OCI-M1 (cell line): ENCODE results near the gene BTG2.
A peak's percentile ranks its signal among the peaks of the same experiment; 100 is the strongest.

ENCODE experiments used
- DNase-seq: peaks from one replicate; lab custom pipeline; 2025; lab: John Stamatoyannopoulos, UW

The BTG2 gene

GRCh38 chr1:203276916-203277545 lies 28.3 kb upstream of the BTG2 start:
- no peak for DNase-seq

- no peak for DNase-seq
Measured at GRCh38 chr1:203278082-203278884, 27.0 kb upstream of the BTG2 start.

- no peak for DNase-seq
Measured at GRCh38 chr1:203278885-203279406, 26.4 kb upstream of the BTG2 start.

DNA sequence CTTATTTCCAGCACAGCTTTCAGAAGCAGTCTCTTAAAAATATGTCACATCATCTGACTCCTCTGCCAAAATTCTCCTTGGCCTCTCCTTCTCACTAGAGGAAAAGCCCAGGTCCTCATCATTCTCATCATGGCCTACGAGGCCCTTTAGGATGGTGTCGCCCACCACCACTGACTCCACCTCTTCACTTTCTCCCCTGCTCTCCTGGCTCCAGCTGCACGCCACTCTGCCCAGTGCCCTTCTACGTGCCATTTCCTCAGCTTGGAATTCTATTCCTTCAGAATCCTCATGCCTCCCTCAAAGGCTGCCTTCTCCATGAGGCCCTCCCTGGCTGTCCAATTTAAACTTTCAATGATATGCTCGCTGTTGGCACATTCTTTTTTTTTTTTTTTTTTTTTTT lies 25.3 kb upstream of the BTG2 start:
- DNase-seq = no peak

DNA sequence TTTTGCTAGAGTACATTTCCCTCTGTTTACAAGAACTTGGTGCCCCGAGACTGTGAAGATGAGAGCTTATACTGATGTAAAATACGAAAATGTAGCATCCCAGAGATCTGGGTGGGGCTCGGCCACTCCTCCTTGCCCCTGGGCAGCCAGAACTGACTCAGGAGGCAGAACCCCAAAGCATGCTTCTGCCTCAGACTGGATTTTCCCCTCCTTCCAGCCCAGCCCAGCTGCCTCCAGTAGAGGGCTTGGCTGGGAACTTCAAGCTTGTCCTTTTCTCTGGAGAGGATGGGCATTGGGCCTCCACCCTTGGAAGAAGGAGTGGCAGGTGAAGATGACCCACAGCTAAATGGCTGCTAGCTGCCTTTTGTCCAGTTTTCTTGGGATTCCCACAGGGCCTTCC lies 24.3 kb upstream of the BTG2 start:
- no peak for DNase-seq

- no peak for DNase-seq
Measured at GRCh38 chr1:203281851-203282661, 23.3 kb upstream of the BTG2 start.

DNA sequence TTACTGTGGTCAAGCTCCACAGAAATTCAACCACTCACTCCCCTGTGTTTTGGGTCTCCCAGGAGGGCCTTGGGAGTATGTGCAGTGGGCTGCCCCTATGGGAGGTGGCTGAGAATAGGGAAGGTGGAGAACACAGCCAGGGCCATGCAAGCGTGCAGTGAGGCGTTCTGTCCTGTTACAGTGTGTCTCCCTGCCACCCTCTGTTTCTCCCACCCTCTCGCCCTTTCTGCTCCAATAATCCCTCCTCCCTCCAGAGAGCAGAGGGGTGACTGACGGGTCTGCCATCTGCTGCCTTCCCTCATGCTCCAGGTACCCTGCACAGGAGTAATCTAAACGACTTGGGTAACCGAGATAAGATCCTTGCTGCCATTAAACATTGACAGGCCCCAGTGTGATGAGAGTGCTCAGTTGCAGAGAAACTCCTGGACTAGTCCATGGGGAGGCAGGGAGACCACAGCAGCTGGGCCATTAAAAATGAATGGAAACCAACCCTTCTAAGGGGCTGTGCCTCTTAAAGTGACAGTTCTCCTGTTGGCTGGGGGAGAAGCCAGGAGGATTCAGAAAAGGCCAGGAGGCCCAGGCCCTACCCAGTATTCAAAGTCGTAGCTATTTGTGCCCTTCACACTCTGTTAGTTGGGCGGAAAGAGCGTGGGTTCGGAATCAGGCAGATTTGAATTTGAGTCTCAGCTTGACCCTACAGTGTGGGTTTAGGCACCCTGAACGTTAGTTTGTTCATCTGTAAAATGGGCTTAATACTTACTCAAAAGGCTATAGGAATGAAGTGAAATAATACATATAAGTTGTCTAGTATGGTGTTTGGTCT lies 22.4 kb upstream of the BTG2 start:
- no peak for DNase-seq

DNA sequence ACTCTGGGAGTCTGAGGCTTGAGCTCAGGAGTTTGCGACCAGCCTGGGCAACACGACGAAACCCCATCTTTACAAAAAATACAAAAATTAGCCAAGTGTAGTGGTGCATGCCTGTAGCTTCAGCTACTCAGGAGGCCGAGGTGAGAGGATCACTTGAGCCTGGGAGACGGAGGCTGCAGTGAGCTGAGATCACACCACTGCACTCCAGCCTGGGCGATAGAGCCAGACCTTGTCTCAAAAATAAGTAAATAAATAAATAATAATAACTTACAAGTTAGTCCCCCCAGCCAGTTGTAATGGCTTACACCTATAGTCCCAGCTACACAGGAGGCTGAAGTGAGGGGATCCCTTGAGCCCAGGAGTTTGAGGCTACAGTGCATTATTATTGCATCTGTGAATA lies 21.7 kb upstream of the BTG2 start:
- DNase-seq = no peak

DNA sequence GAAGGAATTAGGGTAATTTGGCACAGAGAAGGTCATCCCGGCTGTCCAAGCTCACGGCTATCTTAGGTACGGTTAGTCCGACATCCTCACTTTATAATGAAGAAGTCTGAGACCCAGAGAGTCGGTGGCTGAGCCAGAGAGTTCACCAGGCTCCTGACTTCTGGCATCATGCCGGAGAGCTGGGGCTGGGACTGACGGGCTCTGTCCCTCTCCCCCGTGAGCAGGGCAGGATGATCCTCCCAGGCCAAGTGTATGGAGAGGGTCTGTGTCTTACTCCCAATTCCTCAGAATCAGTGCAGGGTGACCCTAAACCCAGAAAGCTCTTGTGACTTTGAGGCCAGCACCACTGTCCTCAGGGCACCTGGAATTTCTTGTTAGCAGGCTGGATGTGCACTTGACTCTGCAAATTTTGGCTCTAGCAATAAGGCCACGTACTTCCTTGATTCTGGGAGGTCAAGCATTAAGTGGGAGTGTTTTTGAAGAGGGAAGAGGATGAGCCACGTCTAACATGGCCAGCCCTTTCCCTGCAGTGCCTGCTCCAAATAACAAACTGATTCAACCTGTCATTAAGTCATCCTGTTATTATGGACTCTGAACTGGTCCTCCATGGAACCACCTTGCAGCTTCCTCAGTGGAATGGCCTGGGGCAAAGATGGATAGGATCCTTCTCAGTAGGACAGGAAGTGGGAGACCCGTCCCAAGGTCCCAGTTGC lies 20.8 kb upstream of the BTG2 start:
- no peak for DNase-seq

DNA sequence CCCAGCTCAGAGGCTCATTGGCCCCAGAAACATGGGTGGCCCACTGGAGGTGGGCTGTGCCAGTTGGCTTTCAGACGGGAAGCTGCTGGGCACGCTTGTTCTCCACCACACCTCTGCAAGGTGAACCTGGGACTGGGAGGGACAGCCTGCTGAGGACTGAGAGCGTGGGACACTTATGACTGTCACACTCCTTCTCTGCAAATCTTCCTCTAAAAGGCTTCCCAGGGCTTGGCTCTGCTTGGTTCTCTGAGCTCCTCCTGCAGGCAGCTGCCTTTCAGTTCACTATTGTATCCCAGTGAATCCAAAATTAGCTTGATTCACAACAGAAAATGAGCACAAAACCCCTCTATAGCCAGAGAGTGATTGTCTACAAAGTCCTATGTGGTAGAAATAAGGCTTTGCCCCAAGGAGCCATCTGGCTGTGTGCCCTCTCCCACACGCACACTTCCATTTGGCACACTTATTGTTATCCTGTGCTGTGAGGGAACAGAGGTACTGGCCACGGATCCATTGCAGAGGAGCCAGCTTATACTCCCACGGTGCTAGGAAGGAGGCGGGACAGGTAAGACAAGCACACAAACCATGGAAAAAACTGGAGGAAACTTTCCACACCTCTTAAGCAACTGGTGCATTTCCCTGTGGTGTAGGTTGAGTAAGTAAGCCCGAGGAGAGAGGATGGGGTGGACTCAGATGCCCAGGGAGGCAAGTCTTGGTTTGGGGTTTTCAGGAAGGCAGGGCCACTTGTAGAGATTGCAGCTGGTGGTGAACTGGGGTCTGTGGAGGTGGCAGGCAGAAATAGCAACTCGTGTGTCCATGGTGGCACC lies 18.9 kb upstream of the BTG2 start:
- DNase-seq = no peak

DNA sequence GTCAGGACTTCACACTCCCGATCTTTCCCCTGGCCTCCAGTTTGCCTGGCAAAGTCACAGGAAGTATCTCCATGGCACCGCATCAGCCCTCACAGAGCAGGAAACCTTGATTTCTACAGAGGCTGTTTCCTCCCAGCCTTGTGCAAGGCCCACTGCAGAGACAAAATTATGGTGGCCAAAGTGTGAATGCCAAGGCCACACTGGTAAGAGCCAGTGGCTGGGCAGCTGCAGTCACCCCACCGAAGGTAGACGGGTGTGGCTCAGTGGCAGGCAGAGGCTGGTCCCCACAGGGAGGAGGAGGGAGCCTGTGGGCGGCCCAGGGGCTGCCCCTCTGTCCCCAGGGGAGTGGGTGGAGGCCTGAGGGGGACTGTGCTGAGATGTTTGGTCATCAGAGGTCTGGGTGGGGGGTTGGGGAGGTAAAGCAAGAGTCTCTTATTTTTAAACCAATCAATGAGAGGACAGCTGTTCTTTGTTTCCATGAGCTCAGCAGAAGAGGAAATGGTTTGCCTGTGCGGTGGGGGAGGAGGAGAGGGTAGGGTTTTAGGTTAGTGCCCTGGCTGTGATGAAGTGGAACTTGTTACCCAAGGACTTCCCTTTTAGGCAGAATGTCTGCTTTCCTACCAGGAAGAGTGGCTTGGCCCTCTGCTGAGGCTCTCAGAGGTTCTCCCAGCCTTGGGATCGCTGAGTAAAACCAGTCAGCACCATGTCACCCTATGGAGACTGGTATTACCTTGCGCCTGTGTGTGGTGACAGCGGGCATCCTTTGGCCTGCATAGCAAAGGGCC lies 18.0 kb upstream of the BTG2 start:
- DNase-seq = peak; percentile 96

DNA sequence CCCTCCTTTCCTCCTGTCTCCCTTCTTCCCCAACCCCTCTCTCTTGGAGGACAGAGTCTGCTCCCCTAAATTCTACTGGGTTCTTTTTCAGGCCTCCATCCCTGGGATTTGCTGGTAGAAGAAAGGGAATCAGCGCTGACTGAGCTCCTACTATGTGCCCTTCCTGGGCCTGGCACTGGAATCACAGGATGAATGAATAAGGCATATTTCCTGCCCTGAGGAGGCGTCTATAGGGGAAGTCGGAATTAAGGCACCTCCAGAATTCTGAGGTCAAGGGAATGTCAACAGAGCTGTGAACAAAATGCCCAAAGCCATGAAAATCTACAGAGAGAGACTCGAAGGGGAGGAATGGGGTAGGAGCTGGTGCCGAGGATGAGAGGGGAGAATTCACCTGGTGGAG lies 17.4 kb upstream of the BTG2 start:
- DNase-seq = no peak

GRCh38 chr1:203288400-203288799 lies 16.9 kb upstream of the BTG2 start:
- no peak for DNase-seq

DNA sequence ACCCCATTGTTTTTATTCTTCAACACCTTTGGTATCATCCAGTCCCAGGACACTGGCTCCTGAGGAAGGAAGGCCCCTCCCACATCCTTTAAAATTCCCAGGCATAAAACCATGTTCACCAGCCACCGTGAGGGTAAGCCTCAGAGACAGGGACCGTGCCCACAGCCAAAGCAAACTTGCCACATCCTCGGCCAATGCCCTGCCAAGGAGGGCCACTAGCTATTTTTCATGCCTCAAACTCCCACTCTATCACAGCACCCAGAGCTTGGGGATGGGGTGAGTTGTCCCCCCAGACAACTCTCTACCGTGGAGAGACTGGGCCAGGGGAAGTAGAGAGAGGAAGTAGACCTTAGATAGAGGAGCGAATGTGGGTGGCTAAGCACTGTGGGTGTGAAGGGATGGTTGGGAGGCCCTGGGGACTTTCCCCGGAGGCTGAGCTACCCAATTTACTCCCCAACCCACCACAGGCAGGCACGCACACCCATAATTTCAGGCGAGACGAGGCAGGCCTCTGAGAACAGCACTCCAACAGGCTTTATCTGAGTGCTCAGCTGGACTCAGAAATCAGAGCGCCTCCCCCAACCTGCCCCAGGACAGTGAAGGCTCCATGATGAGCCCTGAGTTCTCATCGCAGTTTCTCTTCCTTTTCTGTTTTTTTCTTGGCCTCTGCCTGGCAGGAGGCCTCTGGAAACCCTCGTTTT lies 15.9 kb upstream of the BTG2 start:
- peak; percentile 90 for DNase-seq

DNA sequence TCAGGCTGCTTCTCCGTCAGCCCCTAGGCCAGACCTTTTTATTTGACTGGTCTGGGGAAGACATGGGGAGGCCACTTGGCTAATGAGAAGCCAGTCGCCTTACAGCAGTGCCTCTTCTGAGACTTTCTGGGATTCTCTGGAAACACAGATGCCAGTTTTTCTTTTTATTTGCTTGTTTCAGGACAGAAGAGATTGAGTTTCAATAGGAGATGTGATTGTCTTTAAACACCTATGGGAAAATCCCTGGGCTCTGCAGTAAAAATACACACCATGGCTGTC lies 15.4 kb upstream of the BTG2 start:
- DNase-seq = no peak

DNA sequence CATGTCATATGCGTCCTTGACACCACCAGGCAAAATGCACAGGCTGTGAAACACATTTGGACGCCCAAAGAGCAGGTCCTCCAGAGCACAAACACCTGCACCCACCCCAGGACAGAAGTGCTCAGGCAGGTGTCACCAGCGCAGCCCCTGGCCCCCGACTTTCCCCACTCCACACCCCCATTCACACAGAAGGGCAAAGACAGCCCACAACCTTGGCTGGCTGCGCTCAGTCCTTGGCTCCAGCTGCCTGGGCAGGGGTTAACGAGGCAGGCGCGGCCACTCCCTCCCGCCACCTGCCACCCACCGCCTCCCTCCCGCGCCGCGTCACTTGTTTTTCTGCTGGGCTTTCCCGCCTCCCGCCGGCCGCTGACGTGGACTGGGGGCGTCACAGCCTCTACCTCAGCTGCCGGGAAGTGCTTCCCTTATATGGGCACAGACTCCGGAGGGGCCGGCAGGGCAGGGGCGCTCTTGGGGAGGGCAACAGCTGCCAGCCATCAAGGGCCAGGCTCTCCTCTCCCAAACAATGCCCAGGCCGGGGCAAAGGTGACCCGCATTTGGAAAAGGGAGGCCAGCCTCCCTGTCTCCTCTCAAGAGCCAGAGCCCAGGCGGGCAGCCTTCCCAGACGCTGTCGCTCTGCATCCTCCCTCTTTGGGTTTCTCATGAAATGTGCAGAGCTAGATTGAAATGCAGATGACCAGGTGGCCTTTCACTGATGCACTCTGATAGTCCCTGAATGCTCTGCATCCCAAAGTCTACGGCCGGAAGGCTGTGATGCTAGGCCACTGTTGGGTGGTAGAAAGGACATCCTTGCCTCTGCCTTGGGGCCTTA lies 14.8 kb upstream of the BTG2 start:
- no peak for DNase-seq

- DNase-seq = no peak
Measured at GRCh38 chr1:203291201-203292096, 13.9 kb upstream of the BTG2 start.
